Ecto neural progenitor cell (in vitro differentiated cells): ENCODE data around the gene BCL7C.
"Not testable (repeated sequence)": the region's sequence is repeated elsewhere in the genome, so short reads cannot be mapped to it uniquely, and the experiment has no call there.

ENCODE experiments used
- DNase-seq: peaks from one replicate; pipeline ENCODE4 v3.0.0-alpha.2; 2018; ENCODE audit warnings: low spot score

Gene BCL7C

DNA sequence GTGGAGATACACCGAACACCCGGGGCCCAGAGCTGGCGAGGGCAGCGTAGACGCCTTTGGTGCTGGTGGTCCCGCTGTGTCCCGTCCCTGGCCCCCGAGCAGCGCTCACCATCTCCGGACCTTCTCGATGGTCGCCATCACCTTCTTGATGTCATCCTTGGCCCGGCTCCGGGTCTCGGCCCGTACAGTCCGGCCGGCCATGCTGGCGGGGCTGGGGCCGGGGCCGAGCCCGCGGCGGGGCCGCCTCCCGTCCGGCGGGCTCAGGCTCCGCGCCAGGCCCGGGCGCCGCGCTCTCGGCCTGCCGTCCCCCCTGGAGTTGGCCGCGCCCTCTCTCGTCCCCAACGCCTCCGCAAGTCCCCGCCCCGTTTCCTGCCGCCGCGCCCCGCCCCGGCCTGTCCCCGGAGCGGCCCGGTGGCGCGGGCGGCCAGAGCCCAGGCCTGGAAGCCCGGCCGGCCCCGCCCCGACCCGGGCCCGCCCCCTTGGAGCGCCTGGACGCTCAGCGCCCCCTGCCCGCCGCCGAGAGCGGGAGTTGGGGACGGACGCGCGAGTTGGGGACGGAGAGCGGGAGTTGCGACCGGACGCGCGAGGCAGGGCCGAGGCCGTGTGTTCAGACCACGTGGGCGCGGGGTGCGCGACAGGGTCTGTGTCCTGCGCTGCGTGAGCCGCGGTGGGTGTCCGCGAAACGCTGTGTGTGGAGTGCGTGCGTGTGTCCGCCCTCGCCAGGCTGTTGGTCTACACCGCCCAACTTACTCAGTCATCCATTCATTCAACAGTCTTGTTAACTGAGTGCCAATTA is at the start of gene BCL7C:
TSS of gene BCL7C (minus strand) at position 334 of the 796 bp plus-strand sequence. CDS start at position 201, 133 bp downstream.
- peak; percentile 95 for DNase-seq

DNA sequence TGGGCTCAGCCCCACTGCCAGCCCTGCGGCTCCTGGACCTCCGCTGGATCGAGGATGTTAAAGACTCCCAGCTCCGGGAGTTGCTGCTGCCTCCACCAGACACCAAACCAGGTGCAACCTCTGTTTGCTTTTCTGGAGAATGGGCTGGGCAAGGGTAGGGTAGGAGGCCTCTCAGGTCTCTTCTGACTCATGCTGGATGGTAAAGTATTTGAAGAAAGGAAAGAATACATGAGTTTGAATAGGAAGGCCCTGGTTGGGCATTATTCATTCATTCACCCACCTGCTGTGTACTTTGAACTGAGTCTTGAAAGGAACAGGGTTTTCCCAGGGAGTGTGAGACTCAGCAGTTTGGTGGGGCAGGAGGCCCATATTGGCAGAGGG is 48.5 kb upstream of the BCL7C start:
- no peak for DNase-seq

DNA sequence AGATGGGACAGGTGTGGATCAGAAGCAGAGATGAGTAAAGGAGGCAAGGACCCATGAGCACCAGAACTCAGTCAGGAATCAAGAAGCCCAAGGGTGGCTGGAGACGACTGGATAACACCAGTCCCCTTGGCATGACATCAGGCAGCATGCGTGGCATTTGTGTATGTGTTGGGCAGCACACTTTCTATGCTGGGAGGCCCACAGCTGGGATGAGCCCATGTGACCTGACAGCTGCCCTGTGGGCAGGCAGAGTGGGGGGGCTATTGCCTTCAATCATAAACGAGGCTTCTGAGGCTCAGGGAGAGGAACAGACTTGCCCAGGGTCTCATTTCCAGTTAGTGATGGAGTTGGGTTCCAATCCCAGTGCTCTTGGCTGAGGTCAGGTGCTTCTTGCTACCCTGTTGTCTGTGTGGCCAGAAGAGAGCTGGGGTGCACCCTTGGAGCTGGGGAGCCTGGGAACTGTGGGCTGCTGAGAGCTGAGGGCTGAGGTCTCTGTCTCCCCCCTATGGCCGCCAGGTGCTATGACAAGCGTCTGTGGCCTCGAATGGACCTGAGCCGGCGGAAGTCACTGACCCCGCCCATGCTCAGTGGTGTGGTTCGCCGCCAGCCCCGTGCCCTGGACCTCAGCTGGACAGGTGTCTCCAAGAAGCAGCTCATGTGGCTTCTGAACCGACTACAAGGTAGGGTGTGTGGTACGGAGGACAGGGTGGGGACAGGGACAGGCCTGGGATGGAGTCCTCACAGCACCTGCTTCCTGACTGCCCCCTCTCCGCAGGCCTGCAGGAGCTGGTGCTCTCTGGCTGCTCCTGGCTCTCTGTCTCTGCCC is 47.9 kb upstream of the BCL7C start:
- DNase-seq: peak; percentile 84

GRCh38 chr16:30939571-30939970 is 45.7 kb upstream of the BCL7C start:
- DNase-seq: not testable (repeated sequence)

GRCh38 chr16:30937692-30938091 is 43.8 kb upstream of the BCL7C start:
- DNase-seq: no peak

DNA sequence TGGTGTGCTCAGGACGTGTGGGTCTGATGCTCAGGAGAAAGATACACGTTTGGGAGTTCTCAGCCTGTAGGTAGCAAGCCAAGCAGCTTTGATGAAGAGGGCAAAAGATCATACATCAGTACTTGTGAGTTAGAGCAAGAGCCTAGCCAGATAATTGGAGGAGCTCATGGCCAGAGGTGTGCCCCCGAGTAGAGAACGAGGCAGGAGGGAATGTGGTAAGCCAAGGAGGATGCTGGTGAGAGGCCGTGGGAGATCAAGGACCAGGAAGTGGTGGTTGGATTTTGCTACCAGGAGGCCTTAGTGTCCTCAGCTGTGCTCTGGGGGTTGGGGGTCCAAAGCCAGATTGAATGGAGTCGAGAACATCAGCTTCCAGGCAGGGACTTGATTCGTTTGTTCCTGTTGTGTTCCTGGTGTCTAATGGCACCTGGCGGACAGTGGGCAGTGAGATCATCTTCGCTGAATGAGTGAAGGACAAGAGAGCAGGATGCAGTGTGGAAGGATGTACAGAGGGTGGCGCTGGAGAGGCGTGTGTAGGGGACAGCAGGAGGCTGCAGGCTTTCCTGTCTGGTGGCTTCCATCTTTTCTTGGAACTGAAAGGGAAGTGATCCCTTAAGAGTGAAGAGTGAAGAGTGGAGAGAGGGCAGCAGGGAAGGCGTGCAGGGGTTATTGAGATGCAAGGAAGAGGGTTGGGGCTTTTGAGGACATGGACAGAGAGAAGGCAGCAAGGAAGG is 41.1 kb upstream of the BCL7C start:
- DNase-seq: peak; percentile 68

- no peak for DNase-seq
Measured at GRCh38 chr16:30931068-30931650, 37.3 kb upstream of the BCL7C start.

DNA sequence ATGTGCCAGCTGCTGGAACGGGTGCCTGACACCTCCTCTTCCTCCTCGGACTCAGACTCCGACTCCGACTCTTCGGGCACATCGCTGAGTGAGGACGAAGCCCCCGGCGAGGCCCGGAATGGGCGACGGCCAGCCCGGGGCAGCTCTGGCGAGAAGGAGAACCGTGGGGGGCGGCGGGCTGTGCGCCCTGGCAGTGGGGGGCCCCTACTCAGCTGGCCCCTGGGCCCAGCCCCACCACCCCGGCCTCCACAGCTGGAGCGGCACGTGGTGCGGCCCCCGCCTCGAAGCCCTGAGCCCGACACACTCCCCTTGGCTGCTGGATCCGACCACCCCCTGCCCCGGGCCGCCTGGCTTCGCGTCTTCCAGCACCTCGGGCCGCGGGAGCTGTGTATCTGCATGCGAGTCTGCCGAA is 36.3 kb upstream of the BCL7C start:
- DNase-seq: no peak

- DNase-seq: no peak
Measured at GRCh38 chr16:30929167-30929566, 35.3 kb upstream of the BCL7C start.

GRCh38 chr16:30928390-30928789 is 34.5 kb upstream of the BCL7C start:
- no peak for DNase-seq

DNA sequence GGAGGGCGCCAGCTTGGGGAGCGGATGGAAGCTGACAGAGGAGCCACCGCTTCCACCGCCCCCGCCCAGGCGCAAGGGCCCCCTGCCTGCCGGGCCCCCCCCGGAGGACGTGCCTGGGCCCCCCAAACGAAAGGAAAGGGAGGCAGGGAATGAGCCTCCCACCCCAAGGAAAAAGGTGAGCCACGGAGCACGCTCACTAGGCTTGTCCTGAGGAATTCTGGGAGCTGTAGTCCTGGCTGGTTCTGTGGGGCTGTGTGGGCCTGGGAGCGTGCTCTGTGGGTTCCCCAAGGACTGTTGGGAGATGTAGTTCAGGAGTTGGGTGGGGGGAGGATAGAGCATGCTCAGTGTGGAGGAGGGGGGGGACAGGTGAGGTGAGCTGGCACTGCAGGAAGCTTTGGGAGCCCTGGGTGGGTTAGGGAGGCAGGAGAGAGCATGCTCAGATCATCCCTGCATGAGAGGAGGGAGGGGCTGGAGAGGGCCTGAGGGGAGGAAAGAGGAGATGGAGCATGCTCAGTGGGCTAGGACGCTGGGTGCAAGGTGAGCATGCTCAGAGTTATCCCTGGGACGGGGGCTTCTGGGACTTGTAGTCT is 34.0 kb upstream of the BCL7C start:
- peak; percentile 84 for DNase-seq

DNA sequence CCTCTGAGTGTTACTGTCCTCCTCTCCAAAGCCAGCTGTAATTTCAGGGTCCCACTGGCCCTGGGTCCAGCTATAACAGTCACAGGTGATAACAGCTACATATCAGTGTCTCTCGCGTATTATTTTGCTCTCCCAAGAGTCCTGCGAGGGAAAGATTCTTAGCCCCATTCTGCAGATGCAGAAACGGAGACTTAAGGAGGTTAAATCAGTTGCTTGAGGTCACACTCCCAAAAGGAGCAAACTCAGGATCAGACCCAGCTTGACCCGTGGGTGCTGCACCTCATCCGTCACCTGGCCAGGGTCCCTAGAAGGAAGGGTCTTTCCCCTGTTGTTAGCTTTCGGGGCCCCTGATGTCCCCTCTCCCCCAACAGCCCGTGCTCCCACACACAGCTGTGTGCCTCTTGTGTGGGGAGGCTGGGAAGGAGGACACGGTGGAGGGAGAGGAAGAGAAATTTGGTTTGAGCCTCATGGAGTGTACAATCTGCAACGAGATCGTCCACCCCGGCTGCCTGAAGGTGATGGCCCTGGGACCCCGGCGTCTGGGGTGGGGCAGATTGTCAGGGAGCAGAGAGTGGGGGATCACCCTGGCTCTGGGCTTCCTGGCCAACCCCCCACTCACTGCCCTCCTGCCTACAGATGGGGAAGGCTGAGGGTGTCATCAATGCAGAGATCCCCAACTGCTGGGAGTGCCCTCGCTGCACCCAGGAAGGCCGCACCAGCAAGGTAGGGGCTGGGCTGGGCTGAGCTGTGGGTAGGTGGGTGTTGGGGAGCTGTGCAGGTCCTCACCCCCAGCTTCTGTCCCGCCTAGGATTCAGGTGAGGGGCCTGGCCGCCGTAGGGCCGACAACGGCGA is 33.3 kb upstream of the BCL7C start:
- DNase-seq: no peak

DNA sequence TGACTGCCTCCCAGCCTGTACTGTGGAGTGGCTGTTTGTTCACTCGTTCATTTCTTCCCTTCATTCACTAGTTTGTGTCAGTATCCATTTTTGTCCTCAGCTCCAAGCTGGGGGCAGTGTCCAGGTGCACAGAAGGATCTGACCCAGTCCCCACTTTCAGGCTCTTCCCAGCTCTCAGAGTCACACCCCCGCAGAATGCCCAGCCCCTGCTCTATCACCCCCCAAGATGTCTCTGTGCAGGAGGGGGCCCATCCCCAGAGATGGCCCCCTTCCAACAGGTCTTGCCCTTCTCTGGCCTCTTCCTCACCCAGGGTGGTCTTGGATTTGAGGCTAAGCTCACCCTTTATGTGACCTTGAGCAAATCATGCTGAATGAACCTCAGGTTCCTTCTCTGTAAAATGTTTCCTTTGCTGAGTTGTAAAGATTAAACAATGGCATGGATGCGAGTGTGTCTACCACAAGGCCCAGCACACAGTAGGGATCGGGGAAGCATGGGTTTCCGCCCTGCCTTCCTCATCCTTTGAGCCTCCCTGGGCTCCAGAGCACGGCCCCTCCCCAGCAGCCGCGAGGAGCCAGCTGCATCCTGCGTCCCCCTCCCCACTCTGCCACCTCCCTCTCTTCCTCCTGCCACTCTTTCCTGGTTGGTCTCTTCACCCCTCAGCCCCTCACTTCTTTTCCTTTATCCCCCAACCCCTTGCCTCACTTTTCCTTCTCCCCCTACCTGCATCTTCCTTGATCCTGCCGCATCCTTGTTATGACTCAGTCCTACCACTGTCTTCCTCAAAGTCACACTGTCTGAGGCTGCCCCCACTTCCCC is 32.3 kb upstream of the BCL7C start:
- no peak for DNase-seq

DNA sequence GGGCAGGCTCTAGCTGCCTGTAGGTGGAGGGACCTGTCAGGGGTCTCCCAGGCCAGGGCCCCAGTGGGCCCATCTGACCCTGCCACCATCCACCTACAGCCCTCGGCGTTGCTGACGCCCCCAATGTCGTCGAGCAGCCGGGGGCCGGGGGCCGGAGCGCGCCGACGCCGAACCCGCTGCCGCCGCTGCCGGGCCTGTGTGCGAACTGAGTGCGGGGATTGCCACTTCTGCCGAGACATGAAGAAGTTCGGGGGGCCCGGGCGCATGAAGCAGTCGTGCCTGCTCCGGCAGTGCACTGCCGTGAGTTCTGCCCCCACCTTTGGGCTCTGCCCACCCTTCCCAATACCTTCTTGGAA is 31.7 kb upstream of the BCL7C start:
- DNase-seq: no peak

GRCh38 chr16:30924913-30925631 is 31.2 kb upstream of the BCL7C start:
- DNase-seq: no peak

- peak; percentile 69 for DNase-seq
Measured at GRCh38 chr16:30924076-30924912, 30.4 kb upstream of the BCL7C start.

- DNase-seq: peak; percentile 86
Measured at GRCh38 chr16:30923554-30924075, 29.7 kb upstream of the BCL7C start, which contains the start of gene FBXL19. FBXL19 (plus strand) TSS chr16:30923572; CDS start chr16:30925755, 2,183 bp downstream.

DNA sequence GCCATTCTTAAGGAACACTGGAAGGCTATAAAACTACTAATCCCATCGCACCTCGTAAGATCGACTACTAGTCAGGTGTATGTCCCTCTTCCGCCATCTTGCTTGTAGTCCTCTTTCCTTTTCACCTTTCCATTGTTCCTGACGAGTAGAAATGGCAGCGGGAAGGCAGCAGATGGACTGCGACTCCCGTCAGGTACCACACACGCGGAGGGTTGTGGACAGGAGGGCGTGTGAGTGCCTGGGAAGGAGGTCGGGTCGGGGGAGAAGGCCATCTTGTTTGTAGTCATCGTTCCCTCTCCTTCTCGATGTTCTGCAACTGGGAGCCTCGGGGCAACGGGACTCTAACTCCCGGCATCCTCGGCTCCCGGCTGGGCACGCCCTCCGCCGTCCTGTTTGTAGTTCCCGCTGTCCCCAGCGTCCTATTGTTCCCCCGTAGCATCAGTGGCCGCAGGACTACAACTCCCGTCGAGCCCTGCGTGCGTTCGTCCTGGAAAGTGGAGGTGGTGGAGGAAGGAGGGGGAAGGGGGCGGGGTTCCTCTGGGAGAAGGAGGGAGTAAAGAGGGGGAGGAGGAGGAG is 29.2 kb upstream of the BCL7C start:
- peak; percentile 99 for DNase-seq
